Body of pancreas (tissue), 4 donors: ENCODE data around the gene ASXL1.

Experiments used
- CTCF ChIP-seq, 7 experiments: fragments of 450-650 bp in 4 of 7; fragments of 200-600 bp in 3 of 7; sonication (generic) in 3 of 7; IDR thresholded peaks; one replicate each; pipeline ENCODE4 v1.5.1; 2016 to 2019; ENCODE audit warnings: antibody characterized with exemption in 7 of 7
- POLR2A ChIP-seq, 3 donors: fragments of 450-650 bp; IDR thresholded peaks; one replicate each; pipeline ENCODE4 v1.6.1; 2016; ENCODE audit warnings: antibody characterized with exemption in 3 of 3, mild to moderate bottlenecking in 2 of 3

DNA sequence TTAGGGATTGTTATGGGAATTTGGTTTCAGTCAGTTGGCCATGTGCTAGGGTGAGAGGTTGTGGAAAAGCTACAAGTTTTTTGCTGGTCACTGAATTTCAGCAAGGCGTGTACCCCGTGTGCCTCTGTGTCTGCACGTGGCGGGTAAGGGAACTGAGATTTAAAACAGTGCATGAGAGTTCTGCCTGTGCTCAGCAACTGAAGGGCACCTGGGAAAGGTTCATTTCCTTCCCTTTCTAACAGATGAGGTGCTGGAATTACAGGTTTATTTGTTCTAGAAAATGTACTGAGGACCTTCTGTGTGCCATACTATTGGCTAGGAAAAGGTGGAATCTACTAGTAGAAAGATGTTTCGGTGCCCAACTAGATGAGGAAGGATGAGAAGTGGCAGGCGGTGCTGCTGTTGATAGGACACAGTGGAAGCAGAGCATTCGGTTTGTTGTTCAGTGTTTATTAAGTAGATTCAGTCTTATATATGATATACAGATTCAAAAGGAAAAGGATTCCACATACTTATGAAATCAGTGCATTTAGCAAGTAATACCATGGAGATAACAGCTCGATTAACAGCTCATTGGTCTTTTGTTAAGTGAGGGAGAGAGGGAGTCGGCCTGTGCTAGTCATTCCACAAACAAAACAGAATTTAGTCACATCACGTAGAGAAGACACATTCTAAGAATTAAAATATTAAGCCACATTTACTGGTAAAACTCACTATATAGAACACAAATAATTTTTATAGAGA lies 84.7 kb downstream of the ASXL1 start:
- no peak for TF ChIP-seq CTCF (IDR thresholded peaks at IDR 0.05)
- no peak for TF ChIP-seq POLR2A (IDR thresholded peaks at IDR 0.05)
